ENCODE measurements around the gene COPZ2. TPM values are rescaled to one million over a fixed set of nuclear protein-coding genes. Genes with fewer than 3 reads are reported as not detected.
"Not testable (repeated sequence)": the region's sequence is repeated elsewhere in the genome, so short reads cannot be mapped to it uniquely, and the experiment has no call there.

COPZ2 gene
- total RNA-seq, 2 donors from 2014 or later: 18.1 to 18.5 TPM

GRCh38 chr17:48071654-48072053 is 34.1 kb upstream of the COPZ2 start:
- H3K27ac ChIP-seq: no peak overlapping the region
- no peaks in the 10 kb centered on the region for H3K9me3 ChIP-seq
- TF ChIP-seq CTCF (IDR thresholded peaks at IDR 0.05) (no peak), POLR2A (IDR thresholded peaks at IDR 0.05) (no peak), POLR2AphosphoS5 (IDR thresholded peaks at IDR 0.05) (no peak)
- no peaks in the 10 kb centered on the region for H3K27me3 ChIP-seq (replicated peaks; ENCODE audit: insufficient read depth)
- DNase-seq (ENCODE audit: low spot score): no peak
- intact Hi-C loops (cut with DNase I): no loop called here
- H3K36me3 ChIP-seq: peaks cover 0 to 2% of the 10 kb centered on the region in 2 donors
- H3K4me1 ChIP-seq (replicated peaks): no peaks in the 10 kb centered on the region
- no peak overlapping the region for H3K4me3 ChIP-seq
- 55% methylated on average over 2 of the region's 2 CpGs for WGBS

GRCh38 chr17:48070195-48070594 is 32.6 kb upstream of the COPZ2 start:
- 61% methylated on average over 2 of the region's 2 CpGs for WGBS
- Histone ChIP-seq H3K36me3 (peaks cover 0 to 2% of the 10 kb centered on the region in 2 donors), H3K4me3 (no peak overlapping the region), H3K4me1 (replicated peaks) (no peaks in the 10 kb centered on the region), H3K9me3 (no peaks in the 10 kb centered on the region), H3K27ac (no peak overlapping the region), H3K27me3 (replicated peaks; ENCODE audit: insufficient read depth) (no peaks in the 10 kb centered on the region)
- intact Hi-C loops (cut with DNase I): no loop called here
- DNase-seq (ENCODE audit: low spot score): no peak
- TF ChIP-seq POLR2AphosphoS5 (IDR thresholded peaks at IDR 0.05): no peak
- no peak for TF ChIP-seq CTCF (IDR thresholded peaks at IDR 0.05)
- no peak for TF ChIP-seq POLR2A (IDR thresholded peaks at IDR 0.05)

GRCh38 chr17:48068491-48068961 is 30.9 kb upstream of the COPZ2 start:
- no peak overlapping the region for H3K27ac ChIP-seq
- no peak for DNase-seq (ENCODE audit: low spot score)
- H3K27me3 ChIP-seq (replicated peaks; ENCODE audit: insufficient read depth): no peaks in the 10 kb centered on the region
- TF ChIP-seq POLR2AphosphoS5 (IDR thresholded peaks at IDR 0.05): no peak
- TF ChIP-seq CTCF (IDR thresholded peaks at IDR 0.05): no peak
- TF ChIP-seq POLR2A (IDR thresholded peaks at IDR 0.05): no peak
- 68% methylated on average over 3 of the region's 3 CpGs for WGBS
- intact Hi-C loops (cut with DNase I): no loop called here
- no peak overlapping the region for H3K4me3 ChIP-seq
- H3K4me1 ChIP-seq (replicated peaks): no peaks in the 10 kb centered on the region
- H3K9me3 ChIP-seq: no peaks in the 10 kb centered on the region
- peaks cover 0 to 2% of the 10 kb centered on the region in 2 donors for H3K36me3 ChIP-seq

GRCh38 chr17:48067808-48068207 is 30.2 kb upstream of the COPZ2 start:
- H3K9me3 ChIP-seq; H3K4me3 ChIP-seq; H3K36me3 ChIP-seq; H3K4me1 ChIP-seq (replicated peaks); intact Hi-C loops (cut with DNase I); H3K27me3 ChIP-seq (replicated peaks; ENCODE audit: insufficient read depth): not testable (repeated sequence)
- peak; percentile 72 for TF ChIP-seq POLR2AphosphoS5 (IDR thresholded peaks at IDR 0.05)
- 57% methylated on average over 2 of the region's 2 CpGs for WGBS
- H3K27ac ChIP-seq: peak overlapping the region in 1 of 2 donors; percentile 6
- DNase-seq (ENCODE audit: low spot score): peak; percentile 30

- TF ChIP-seq POLR2AphosphoS5 (IDR thresholded peaks at IDR 0.05): no peak
- TF ChIP-seq POLR2A (IDR thresholded peaks at IDR 0.05): no peak
- no peak for TF ChIP-seq CTCF (IDR thresholded peaks at IDR 0.05)
- Histone ChIP-seq H3K4me1 (replicated peaks) (no peaks in the 10 kb centered on the region), H3K27me3 (replicated peaks; ENCODE audit: insufficient read depth) (no peaks in the 10 kb centered on the region), H3K9me3 (no peaks in the 10 kb centered on the region), H3K4me3 (no peak overlapping the region), H3K36me3 (peaks cover 0 to 2% of the 10 kb centered on the region in 2 donors), H3K27ac (no peak overlapping the region)
- no peak for DNase-seq (ENCODE audit: low spot score)
- WGBS: 97% methylated on average over 3 of the region's 3 CpGs
- intact Hi-C loops (cut with DNase I): no loop called here
Observed at GRCh38 chr17:48067245-48067644, 29.6 kb upstream of the COPZ2 start.
